A549 (cell line): ENCODE measurements around the gene COX4I1. TPM values are rescaled to one million over a fixed set of nuclear protein-coding genes. Genes with fewer than 3 reads are reported as not detected.

Experiments used
- ATAC-seq, 2 experiments: fragments of 200-7000 bp in 1 of 2; fragments of >200 bp in 1 of 2; cut with Nextera tagmentation in 1 of 2; cut with Tn5 transposase in 1 of 2; 3 replicates each; pipeline versions ENCODE4 v1.8.0 to v1.9.1; 2018 to 2020; ENCODE audit warnings: mild to moderate bottlenecking in 1 of 2, moderate library complexity in 1 of 2
- CTCF ChIA-PET: fragments of 300-600 bp; sonication (Branson Sonifier 250); formaldehyde crosslinking; extraction: SDS; loops from one replicate; lab custom pipeline; 2021; ENCODE audit warnings: antibody characterized with exemption, inconsistent platforms; lab: Yijun Ruan, JAX
- POLR2A ChIA-PET: fragments of 350-600 bp; formaldehyde crosslinking; extraction: SDS; loops from one replicate; lab custom pipeline; 2021; ENCODE audit warnings: antibody characterized with exemption, inconsistent platforms; lab: Yijun Ruan, JAX
- DNase-seq, 2 experiments: peaks; one replicate each; pipeline versions ENCODE4 v3.0.0 to v3.0.0-alpha.2; 2011 to 2016; ENCODE audit warnings: low read depth in 1 of 2, low spot score in 1 of 2
- FAIRE-seq: peaks from 2 replicates; lab custom pipeline; 2011; peaks lifted over from hg19 to GRCh38; lab: Jason Lieb, UNC
- H3K27ac ChIP-seq, 2 experiments: fragments of >200 bp; sonication (Bioruptor Twin); formaldehyde crosslinking; 3 replicates each; pipeline ENCODE4 v1.5.1; 2016 to 2017
- H3K4me1 ChIP-seq: fragments of >200 bp; sonication (Bioruptor Twin); formaldehyde crosslinking; 3 replicates; pipeline ENCODE4 v1.6.1; 2016
- H3K4me2 ChIP-seq: fragments of >200 bp; sonication (Bioruptor Twin); formaldehyde crosslinking; 3 replicates; pipeline ENCODE4 v1.6.1; 2016
- H3K4me3 ChIP-seq: fragments of >200 bp; sonication (Bioruptor Twin); formaldehyde crosslinking; 3 replicates; pipeline ENCODE4 v1.5.1; 2016
- H3K9me3 ChIP-seq: fragments of >200 bp; sonication (Bioruptor Twin); formaldehyde crosslinking; 3 replicates; pipeline ENCODE4 v1.6.1; 2016
- CEBPB ChIP-seq, 2 experiments: fragments of >200 bp in 1 of 2; sonication (Bioruptor Twin) in 1 of 2; formaldehyde crosslinking in 1 of 2; IDR thresholded peaks; 2 replicates each; pipeline ENCODE4 v1.6.1; 2012 to 2016
- EHF ChIP-seq: fragments of 250-450 bp; sonication (Bioruptor Pico); IDR thresholded peaks from 2 replicates; pipeline ENCODE4 v1.5.0; 2020; ENCODE audit warnings: mild to moderate bottlenecking
- FOSL2 ChIP-seq, 2 experiments: fragments of 450-650 bp in 1 of 2; fragments of >200 bp in 1 of 2; sonication (Bioruptor Twin) in 1 of 2; formaldehyde crosslinking; IDR thresholded peaks; 2 replicates each; pipeline versions ENCODE4 v1.5.0 to v1.6.1; 2016 to 2020; ENCODE audit warnings: mild to moderate bottlenecking in 1 of 2, moderate library complexity in 1 of 2
- GATA3 ChIP-seq: IDR thresholded peaks from 2 replicates; pipeline ENCODE4 v1.6.1; 2012; ENCODE audit warnings: borderline replicate concordance
- HDAC2 ChIP-seq: fragments of 200-600 bp; sonication (generic); IDR thresholded peaks from 2 replicates; pipeline ENCODE4 v1.6.1; 2016
- HEYL ChIP-seq: fragments of 250-450 bp; sonication (Bioruptor Pico); IDR thresholded peaks from 2 replicates; pipeline ENCODE4 v1.8.0; 2021; ENCODE audit warnings: mild to moderate bottlenecking, moderate library complexity
- HOXB13 ChIP-seq: fragments of 250-450 bp; sonication (Bioruptor Pico); IDR thresholded peaks from 2 replicates; pipeline ENCODE4 v1.5.0; 2020; ENCODE audit warnings: low read depth, mild to moderate bottlenecking, moderate library complexity
- JUN ChIP-seq, 2 experiments: fragments of >200 bp; sonication (Bioruptor Twin); formaldehyde crosslinking; IDR thresholded peaks; 2 replicates in 1 of 2; 3 replicates in 1 of 2; pipeline ENCODE4 v1.6.1; 2016 to 2017
- KDM5A ChIP-seq: fragments of 200-600 bp; sonication (generic); IDR thresholded peaks from 2 replicates; pipeline ENCODE4 v1.6.1; 2016; ENCODE audit warnings: antibody characterized with exemption, mild to moderate bottlenecking
- MYC ChIP-seq: IDR thresholded peaks from 2 replicates; pipeline ENCODE4 v1.6.1; 2012; ENCODE audit warnings: mild to moderate bottlenecking, inconsistent platforms, low read length, improper control_type of control experiment, borderline replicate concordance
- RAD21 ChIP-seq, 2 experiments: fragments of >200 bp in 1 of 2; sonication (Bioruptor Twin) in 1 of 2; formaldehyde crosslinking in 1 of 2; IDR thresholded peaks in 1 of 2; conservative IDR thresholded peaks in 1 of 2; 2 replicates in 1 of 2; 3 replicates in 1 of 2; pipeline ENCODE4 v1.6.1; 2012 to 2018; ENCODE audit warnings: inconsistent platforms in 1 of 2
- RARB ChIP-seq: fragments of 250-450 bp; sonication (Bioruptor Pico); IDR thresholded peaks from 2 replicates; pipeline ENCODE4 v1.8.0; 2021; ENCODE audit warnings: mild to moderate bottlenecking, moderate library complexity
- SMC3 ChIP-seq: fragments of >200 bp; sonication (Bioruptor Twin); formaldehyde crosslinking; IDR thresholded peaks from 3 replicates; pipeline ENCODE4 v1.6.1; 2018; ENCODE audit warnings: inconsistent platforms
- TP53 ChIP-seq: fragments of 250-450 bp; sonication (Bioruptor Pico); IDR thresholded peaks from 2 replicates; pipeline ENCODE4 v1.5.0; 2021; ENCODE audit warnings: mild to moderate bottlenecking, moderate library complexity
- ZC3H11A ChIP-seq: fragments of 450-650 bp; IDR thresholded peaks from 2 replicates; pipeline ENCODE4 v1.6.1; 2014; ENCODE audit warnings: antibody characterized with exemption, mild to moderate bottlenecking
- WGBS: methylation state at CpG from one replicate; pipeline ENCODE4 v1.1.6; 2017; ENCODE audit errors: missing lambda C conversion rate; 5-methylcytosine and 5-hydroxymethylcytosine counted together
- polyA plus RNA-seq, 4 experiments: library from polyadenylated mRNA; depleted of rRNA in 3 of 4; stranded (reverse); fragments of >200 nt; fragmentation: RNase III in 1 of 4; extraction: RNeasy Plus Mini Kit Qiagen cat#74134 plus additional on column Dnase treatment in 1 of 4; gene quantifications; 2 replicates in 3 of 4; 3 replicates in 1 of 4; pipeline ENCODE4 v1.2.3, GENCODE V29; 2011 to 2017
- TF ChIP-seq, protein P1 (sequence below): IDR thresholded peaks from 2 replicates; pipeline ENCODE4 v1.6.1; 2012
- TF ChIP-seq, protein P2 (sequence below): fragments of 200-600 bp; sonication (generic); IDR thresholded peaks from 2 replicates; pipeline ENCODE4 v1.6.1; 2016; ENCODE audit warnings: antibody characterized with exemption, mild to moderate bottlenecking, moderate library complexity
- TF ChIP-seq, protein P3 (sequence below): fragments of 450-650 bp; IDR thresholded peaks from 2 replicates; pipeline ENCODE4 v1.6.1; 2014; ENCODE audit warnings: antibody characterized with exemption
- TF ChIP-seq, protein P4 (sequence below): fragments of >200 bp; sonication (Bioruptor Twin); formaldehyde crosslinking; IDR thresholded peaks from 2 replicates; pipeline ENCODE4 v1.6.1; 2016

The COX4I1 gene
- polyA plus RNA-seq, 2 of the 4 experiments (the other 2 are of a cell fraction): 783 to 929 TPM

DNA sequence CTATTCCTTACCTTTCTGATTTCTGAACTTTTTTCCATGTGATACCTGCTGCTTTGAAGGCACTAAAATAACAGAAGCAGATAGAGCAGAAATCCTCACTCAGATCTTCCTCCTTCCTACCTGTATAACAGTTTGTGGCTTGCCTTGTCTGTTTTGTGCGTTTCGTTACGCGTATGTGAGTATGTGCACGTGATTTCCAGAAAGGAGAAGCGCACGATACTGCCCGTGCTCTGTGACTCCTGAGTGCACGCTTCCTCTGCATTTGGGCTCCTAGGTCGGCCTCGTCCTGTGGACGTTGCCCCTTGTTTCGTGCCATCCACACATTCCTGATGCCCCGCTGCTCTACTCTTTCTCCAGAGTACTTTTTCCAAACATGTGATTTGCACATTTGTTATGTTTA lies 4.1 kb downstream of the COX4I1 start:
- no peak overlapping the region for H3K4me2 ChIP-seq
- no peaks in the 10 kb centered on the region for H3K9me3 ChIP-seq
- no peak for TF ChIP-seq MYC
- no peak for TF ChIP-seq FOSL2 (IDR thresholded peaks at IDR 0.05)
- no peak for TF ChIP-seq FOSL2 (CRISPR knock-in tag; IDR thresholded peaks at IDR 0.05)
- no peak for TF ChIP-seq GATA3
- TF ChIP-seq, protein P1, sequence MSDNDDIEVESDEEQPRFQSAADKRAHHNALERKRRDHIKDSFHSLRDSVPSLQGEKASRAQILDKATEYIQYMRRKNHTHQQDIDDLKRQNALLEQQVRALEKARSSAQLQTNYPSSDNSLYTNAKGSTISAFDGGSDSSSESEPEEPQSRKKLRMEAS: no peak
- TF ChIP-seq SMC3: no peak
- no peak for TF ChIP-seq TP53
- TF ChIP-seq, protein P2, sequence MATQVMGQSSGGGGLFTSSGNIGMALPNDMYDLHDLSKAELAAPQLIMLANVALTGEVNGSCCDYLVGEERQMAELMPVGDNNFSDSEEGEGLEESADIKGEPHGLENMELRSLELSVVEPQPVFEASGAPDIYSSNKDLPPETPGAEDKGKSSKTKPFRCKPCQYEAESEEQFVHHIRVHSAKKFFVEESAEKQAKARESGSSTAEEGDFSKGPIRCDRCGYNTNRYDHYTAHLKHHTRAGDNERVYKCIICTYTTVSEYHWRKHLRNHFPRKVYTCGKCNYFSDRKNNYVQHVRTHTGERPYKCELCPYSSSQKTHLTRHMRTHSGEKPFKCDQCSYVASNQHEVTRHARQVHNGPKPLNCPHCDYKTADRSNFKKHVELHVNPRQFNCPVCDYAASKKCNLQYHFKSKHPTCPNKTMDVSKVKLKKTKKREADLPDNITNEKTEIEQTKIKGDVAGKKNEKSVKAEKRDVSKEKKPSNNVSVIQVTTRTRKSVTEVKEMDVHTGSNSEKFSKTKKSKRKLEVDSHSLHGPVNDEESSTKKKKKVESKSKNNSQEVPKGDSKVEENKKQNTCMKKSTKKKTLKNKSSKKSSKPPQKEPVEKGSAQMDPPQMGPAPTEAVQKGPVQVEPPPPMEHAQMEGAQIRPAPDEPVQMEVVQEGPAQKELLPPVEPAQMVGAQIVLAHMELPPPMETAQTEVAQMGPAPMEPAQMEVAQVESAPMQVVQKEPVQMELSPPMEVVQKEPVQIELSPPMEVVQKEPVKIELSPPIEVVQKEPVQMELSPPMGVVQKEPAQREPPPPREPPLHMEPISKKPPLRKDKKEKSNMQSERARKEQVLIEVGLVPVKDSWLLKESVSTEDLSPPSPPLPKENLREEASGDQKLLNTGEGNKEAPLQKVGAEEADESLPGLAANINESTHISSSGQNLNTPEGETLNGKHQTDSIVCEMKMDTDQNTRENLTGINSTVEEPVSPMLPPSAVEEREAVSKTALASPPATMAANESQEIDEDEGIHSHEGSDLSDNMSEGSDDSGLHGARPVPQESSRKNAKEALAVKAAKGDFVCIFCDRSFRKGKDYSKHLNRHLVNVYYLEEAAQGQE: no peak
- TF ChIP-seq ZC3H11A: no peak
- TF ChIP-seq, protein P3, sequence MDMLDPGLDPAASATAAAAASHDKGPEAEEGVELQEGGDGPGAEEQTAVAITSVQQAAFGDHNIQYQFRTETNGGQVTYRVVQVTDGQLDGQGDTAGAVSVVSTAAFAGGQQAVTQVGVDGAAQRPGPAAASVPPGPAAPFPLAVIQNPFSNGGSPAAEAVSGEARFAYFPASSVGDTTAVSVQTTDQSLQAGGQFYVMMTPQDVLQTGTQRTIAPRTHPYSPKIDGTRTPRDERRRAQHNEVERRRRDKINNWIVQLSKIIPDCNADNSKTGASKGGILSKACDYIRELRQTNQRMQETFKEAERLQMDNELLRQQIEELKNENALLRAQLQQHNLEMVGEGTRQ: no peak
- no peak for TF ChIP-seq HEYL (CRISPR knock-in tag)
- H3K4me3 ChIP-seq: no peak overlapping the region
- no peak overlapping the region for H3K27ac ChIP-seq
- 82% methylated on average over 13 of the region's 14 CpGs for WGBS
- H3K4me1 ChIP-seq: peaks cover 8% of the 10 kb centered on the region
- no peak for DNase-seq
- ATAC-seq: no peak
- CTCF ChIA-PET: interaction anchor here (0.9 to 2.1 kb wide), 2 partner anchors 18 to 213 kb away, joined by 3 to 19 read pairs; no protein-coding TSS in a partner anchor
- no peak for FAIRE-seq
- POLR2A ChIA-PET: no interaction called here

DNA sequence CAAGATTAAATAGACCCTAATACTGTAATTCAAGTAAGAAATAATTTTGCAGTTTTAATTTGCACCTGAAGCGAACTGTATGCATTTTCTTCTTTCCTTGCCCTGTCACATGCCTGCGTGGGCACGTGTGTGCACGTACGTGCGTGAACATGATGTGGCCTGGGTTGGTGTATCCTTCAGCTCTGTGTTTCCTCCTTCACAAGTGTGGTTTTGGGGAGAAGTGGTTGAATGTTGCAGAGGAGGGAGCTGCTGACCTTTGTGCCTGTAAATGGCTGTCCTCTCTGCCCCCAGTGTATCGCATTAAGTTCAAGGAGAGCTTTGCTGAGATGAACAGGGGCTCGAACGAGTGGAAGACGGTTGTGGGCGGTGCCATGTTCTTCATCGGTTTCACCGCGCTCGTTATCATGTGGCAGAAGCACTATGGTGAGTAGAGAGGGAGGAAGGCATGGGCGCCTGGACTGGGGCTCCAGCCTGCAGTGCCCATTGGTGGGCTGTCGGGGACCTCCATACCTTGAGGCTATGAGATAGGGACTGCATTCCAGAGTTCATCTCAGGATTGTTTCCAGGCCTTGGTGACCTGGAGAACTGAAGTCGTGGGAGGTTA lies 6.0 kb downstream of the COX4I1 start:
- Histone ChIP-seq H3K4me3 (no peak overlapping the region), H3K4me1 (peaks cover 7% of the 10 kb centered on the region), H3K27ac (no peak overlapping the region), H3K4me2 (no peak overlapping the region), H3K9me3 (no peaks in the 10 kb centered on the region)
- DNase-seq (no peak), ATAC-seq (no peak)
- POLR2A ChIA-PET: no interaction called here
- TF ChIP-seq, protein P4, sequence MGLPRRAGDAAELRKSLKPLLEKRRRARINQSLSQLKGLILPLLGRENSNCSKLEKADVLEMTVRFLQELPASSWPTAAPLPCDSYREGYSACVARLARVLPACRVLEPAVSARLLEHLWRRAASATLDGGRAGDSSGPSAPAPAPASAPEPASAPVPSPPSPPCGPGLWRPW: no peak
- TF ChIP-seq RAD21 (conservative IDR thresholded peaks at IDR 0.05 in 1 of 2, IDR thresholded peaks at IDR 0.05 in 1 of 2): no peak
- TF ChIP-seq HDAC2: no peak
- TF ChIP-seq RARB (CRISPR knock-in tag): no peak
- TF ChIP-seq EHF (CRISPR knock-in tag): no peak
- TF ChIP-seq JUN (IDR thresholded peaks at IDR 0.05): no peak
- TF ChIP-seq MYC: no peak
- TF ChIP-seq CEBPB (IDR thresholded peaks at IDR 0.05): no peak
- TF ChIP-seq, protein P2: no peak
- no peak for TF ChIP-seq HOXB13 (CRISPR knock-in tag)
- TF ChIP-seq KDM5A: no peak
- TF ChIP-seq, all 56 proteins: peak for 0
- no peak for FAIRE-seq
- 83% methylated on average over 17 of the region's 18 CpGs for WGBS
- CTCF ChIA-PET: interaction anchor here (1.3 to 2.6 kb wide), 2 partner anchors 14 to 16 kb away, joined by 3 to 9 read pairs; no protein-coding TSS in a partner anchor
